K562 (cell line): Measurements from ENCODE around the gene OR2W3.

Experiments
- ESRRA ChIP-seq: fragments of 450-650 bp; IDR thresholded peaks from 2 replicates; pipeline ENCODE4 v1.6.1; 2014; ENCODE audit warnings: low read depth, mild to moderate bottlenecking, moderate library complexity, borderline replicate concordance
- MEF2D ChIP-seq: conservative IDR thresholded peaks from 2 replicates; pipeline ENCODE4 v1.6.1; 2016; ENCODE audit warnings: low read depth, missing genetic modification characterization, missing compliant biosample characterization
- REST ChIP-seq, 2 experiments: fragments of 450-650 bp; formaldehyde crosslinking in 1 of 2; IDR thresholded peaks; 2 replicates each; pipeline versions ENCODE4 v1.4.0 to v1.6.1; 2014 to 2020; ENCODE audit warnings: mild to moderate bottlenecking in 2 of 2, borderline replicate concordance in 1 of 2, low read depth in 1 of 2
- ZNF586 ChIP-seq: fragments of 450-650 bp; formaldehyde crosslinking; conservative IDR thresholded peaks from 2 replicates; pipeline ENCODE4 v1.4.0; 2020; ENCODE audit warnings: mild to moderate bottlenecking, moderate library complexity

DNA sequence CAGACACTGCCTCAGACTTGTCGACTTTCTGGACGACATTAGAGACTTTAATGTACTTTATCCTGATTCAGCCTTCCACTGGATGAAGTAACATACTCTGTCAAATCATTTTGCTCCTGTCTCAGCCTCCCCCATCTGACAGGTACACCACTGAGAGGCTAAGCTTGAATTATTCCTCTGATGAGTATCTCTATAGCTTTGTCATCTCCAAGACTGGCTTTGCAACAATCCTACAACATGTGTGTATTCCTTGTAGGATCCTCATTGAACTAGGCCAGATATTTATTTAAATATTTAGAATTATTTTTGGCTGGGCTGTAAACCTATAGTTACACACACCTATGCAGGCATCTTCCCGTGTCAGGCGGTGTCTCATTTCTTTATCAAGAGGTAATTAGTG lies 39.5 kb upstream of the OR2W3 start:
- TF ChIP-seq REST (IDR thresholded peaks at IDR 0.05; ENCODE audit: borderline replicate concordance) = no peak
- TF ChIP-seq REST (CRISPR knock-in tag; IDR thresholded peaks at IDR 0.05; ENCODE audit: low read depth) = no peak
- TF ChIP-seq ESRRA = no peak
- no peak for TF ChIP-seq MEF2D (tag)
- no peak for TF ChIP-seq ZNF586 (CRISPR knock-in tag)
